K562 (cell line): ENCODE results near the gene NFYC. TPM values are rescaled to one million over a fixed set of nuclear protein-coding genes. Genes with fewer than 3 reads are reported as not detected.
A peak's percentile ranks its signal among the peaks of the same experiment; 100 is the strongest.

ENCODE experiments used
- ATAC-seq: fragments of 200-7000 bp; cut with Tn5 transposase; 3 replicates; pipeline ENCODE4 v1.9.1; 2020; ENCODE audit warnings: moderate library complexity
- BruUV-seq: library from RNA; stranded (reverse); fragments of 400-500 nt; replicated peaks from 2 replicates; lab custom pipeline; 2021; lab: Mats Ljungman, UMichigan
- CTCF ChIA-PET: fragments of 300-600 bp; formaldehyde crosslinking; extraction: SDS; loops from one replicate; lab custom pipeline; 2021; ENCODE audit warnings: low intra/inter-chr PET ratio; lab: Yijun Ruan, JAX
- POLR2A ChIA-PET: fragments of 300-600, 350-650 bp; sonication (Branson Sonifier 250); formaldehyde crosslinking; extraction: SDS; loops from one replicate; lab custom pipeline; 2021; ENCODE audit warnings: antibody characterized with exemption, inconsistent platforms; lab: Yijun Ruan, JAX
- DNase-seq, 4 experiments: peaks; one replicate each; pipeline versions ENCODE4 v3.0.0 to v3.0.0-alpha.2; 2011 to 2018; ENCODE audit warnings: low spot score in 3 of 4, mixed read lengths in 3 of 4; ENCODE audit errors: extremely low read depth in 1 of 4
- FAIRE-seq: peaks from 2 replicates; lab custom pipeline; 2011; peaks lifted over from hg19 to GRCh38; lab: Jason Lieb, UNC
- H2AFZ ChIP-seq: 2 replicates; pipeline ENCODE4 v1.6.0; 2011; ENCODE audit warnings: low read depth, low read length, control low read depth, inconsistent platforms
- H3K27ac ChIP-seq: fragments of 200-600 bp; 3 replicates; pipeline ENCODE4 v1.8.0; 2011; ENCODE audit warnings: low read depth, mild to moderate bottlenecking, control low read depth, inconsistent platforms, low read length, moderate library complexity, mixed read lengths; ENCODE audit errors: extremely low read depth
- H3K27me3 ChIP-seq, 2 experiments: fragments of 300-600 bp in 1 of 2; 2 replicates in 1 of 2; 3 replicates in 1 of 2; pipeline versions ENCODE4 v1.6.0 to v1.8.0; 2011; ENCODE audit warnings: inconsistent platforms in 2 of 2, low read length in 2 of 2, mild to moderate bottlenecking in 1 of 2, mixed read lengths in 1 of 2, moderate library complexity in 1 of 2; ENCODE audit not compliant: control insufficient read depth in 2 of 2, insufficient read depth in 2 of 2
- H3K36me3 ChIP-seq: fragments of 300-600 bp; 3 replicates; pipeline ENCODE4 v1.8.0; 2011; ENCODE audit warnings: mild to moderate bottlenecking, low read length, inconsistent platforms; ENCODE audit not compliant: control insufficient read depth, insufficient read depth
- H3K4me1 ChIP-seq, 2 experiments: fragments of 200-600 bp in 1 of 2; replicated peaks in 1 of 2; 2 replicates in 1 of 2; 3 replicates in 1 of 2; pipeline versions ENCODE4 v1.5.1 to v1.8.0; 2011; ENCODE audit warnings: inconsistent platforms in 2 of 2, low read length in 2 of 2, mild to moderate bottlenecking in 1 of 2, mixed read lengths in 1 of 2, moderate library complexity in 1 of 2; ENCODE audit not compliant: control insufficient read depth in 2 of 2, insufficient read depth in 2 of 2
- H3K4me2 ChIP-seq: 2 replicates; pipeline ENCODE4 v1.6.1; 2011; ENCODE audit warnings: low read length, control low read depth, inconsistent platforms, mixed read lengths; ENCODE audit not compliant: insufficient read depth
- H3K4me3 ChIP-seq: fragments of 200-600 bp; sonication (generic), shearing (Covaris generic); 2 replicates; pipeline ENCODE4 v1.5.1; 2016; ENCODE audit warnings: control low read depth, inconsistent platforms
- H3K79me2 ChIP-seq: fragments of 200-600 bp; 3 replicates; pipeline ENCODE4 v1.8.0; 2011; ENCODE audit warnings: low read length, inconsistent platforms; ENCODE audit not compliant: control insufficient read depth, insufficient read depth
- H3K9ac ChIP-seq, 2 experiments: 2 replicates each; pipeline versions ENCODE4 v1.6.0 to v1.6.1; 2011; ENCODE audit warnings: low read depth in 2 of 2, low read length in 2 of 2, control low read depth in 1 of 2, inconsistent platforms in 1 of 2, mild to moderate bottlenecking in 1 of 2, mixed read lengths in 1 of 2; ENCODE audit not compliant: insufficient read depth in 1 of 2
- H3K9me1 ChIP-seq: one replicate; pipeline ENCODE4 v1.6.0; 2011; ENCODE audit warnings: inconsistent platforms, mild to moderate bottlenecking, low read length, moderate library complexity; ENCODE audit not compliant: control insufficient read depth, insufficient read depth
- H3K9me3 ChIP-seq: replicated peaks from 2 replicates; pipeline ENCODE4 v1.5.1; 2011; ENCODE audit warnings: low read depth, low read length, inconsistent platforms; ENCODE audit not compliant: control insufficient read depth, insufficient read depth
- H4K20me1 ChIP-seq: replicated peaks from 2 replicates; pipeline ENCODE4 v1.6.1; 2011; ENCODE audit warnings: low read length, inconsistent platforms, mixed read lengths; ENCODE audit not compliant: control insufficient read depth, insufficient read depth
- CAMTA2 ChIP-seq: fragments of 250-450 bp; sonication (Bioruptor Pico); conservative IDR thresholded peaks from 2 replicates; pipeline ENCODE4 v1.5.1; 2022
- DDX20 ChIP-seq: fragments of 450-650 bp; IDR thresholded peaks from 2 replicates; pipeline ENCODE4 v1.6.1; 2016; ENCODE audit warnings: missing genetic modification characterization, low read depth, mild to moderate bottlenecking, missing compliant biosample characterization, moderate library complexity
- FOXJ3 ChIP-seq: sonication (generic); formaldehyde crosslinking; IDR thresholded peaks from 2 replicates; pipeline ENCODE4 v1.4.0; 2020; ENCODE audit warnings: mild to moderate bottlenecking, missing genetic modification reagents
- IRF2 ChIP-seq: sonication (generic); formaldehyde crosslinking; IDR thresholded peaks from 2 replicates; pipeline ENCODE4 v1.8.1; 2022; ENCODE audit warnings: mild to moderate bottlenecking, missing genetic modification reagents
- KAT8 ChIP-seq: fragments of 450-650 bp; IDR thresholded peaks from 2 replicates; pipeline ENCODE4 v1.6.1; 2016; ENCODE audit warnings: low read depth, mild to moderate bottlenecking
- NFIC ChIP-seq: fragments of 450-650 bp; IDR thresholded peaks from 2 replicates; pipeline ENCODE4 v1.6.1; 2017; ENCODE audit warnings: mild to moderate bottlenecking, inconsistent platforms
- POLR2B ChIP-seq: fragments of 450-650 bp; IDR thresholded peaks from 2 replicates; pipeline ENCODE4 v1.6.1; 2018; ENCODE audit warnings: low read depth; ENCODE audit not compliant: partially characterized antibody
- PTTG1 ChIP-seq: fragments of 450-650 bp; IDR thresholded peaks from 2 replicates; pipeline ENCODE4 v1.6.1; 2016; ENCODE audit warnings: low read depth, mild to moderate bottlenecking, missing genetic modification characterization, missing compliant biosample characterization
- SAP30 ChIP-seq: fragments of 200-600 bp; sonication (generic); IDR thresholded peaks from 2 replicates; pipeline ENCODE4 v1.6.1; 2012; ENCODE audit warnings: borderline replicate concordance, low read depth, mild to moderate bottlenecking, moderate library complexity, low read length, control low read depth, inconsistent platforms; ENCODE audit not compliant: insufficient read depth, poor library complexity, severe bottlenecking
- SLC30A9 ChIP-seq: fragments of 250-450 bp; sonication (Bioruptor Pico); IDR thresholded peaks from 2 replicates; pipeline ENCODE4 v1.8.0; 2022; ENCODE audit warnings: mild to moderate bottlenecking, moderate library complexity
- SNIP1 ChIP-seq: fragments of 450-650 bp; IDR thresholded peaks from 2 replicates; pipeline ENCODE4 v1.7.1; 2017; ENCODE audit warnings: low read depth, mild to moderate bottlenecking
- STAT5B ChIP-seq: fragments of 250-450 bp; sonication (Bioruptor Pico); IDR thresholded peaks from 2 replicates; pipeline ENCODE4 v1.8.0; 2021; ENCODE audit warnings: mild to moderate bottlenecking, inconsistent platforms
- TAF15 ChIP-seq: fragments of 200-400 bp; formaldehyde crosslinking; IDR thresholded peaks from 2 replicates; pipeline ENCODE4 v1.6.1; 2017; ENCODE audit warnings: mild to moderate bottlenecking, low read depth, low read length, moderate library complexity
- ZBED1 ChIP-seq: IDR thresholded peaks from 2 replicates; pipeline ENCODE4 v1.6.1; 2014
- ZEB2 ChIP-seq: fragments of 450-650 bp; IDR thresholded peaks from 2 replicates; pipeline ENCODE4 v1.6.1; 2016
- ZFP1 ChIP-seq: fragments of 450-650 bp; formaldehyde crosslinking; IDR thresholded peaks from 2 replicates; pipeline ENCODE4 v1.4.0; 2020; ENCODE audit warnings: mild to moderate bottlenecking, mixed read lengths
- ZNF253 ChIP-seq: fragments of 250-450 bp; sonication (Bioruptor Pico); conservative IDR thresholded peaks from 2 replicates; pipeline ENCODE4 v1.6.1; 2021; ENCODE audit warnings: mild to moderate bottlenecking
- ZNF77 ChIP-seq: fragments of 250-450 bp; sonication (Bioruptor Pico); IDR thresholded peaks from 2 replicates; pipeline ENCODE4 v1.5.0; 2020
- WGBS: fragments of 100-300 bp; shearing (Covaris generic); methylation state at CpG from one replicate; pipeline ENCODE4 v1.1.6; 2016; ENCODE audit warnings: low coverage, mixed read lengths; ENCODE audit not compliant: insufficient coverage; ENCODE audit errors: missing lambda C conversion rate; 5-methylcytosine and 5-hydroxymethylcytosine counted together
- in situ Hi-C: fragments of 300-500 bp; cut with MboI; formaldehyde crosslinking; loops from 4 replicates; pipeline ENCODE4 v1.15.0; 2018; ENCODE audit warnings: inconsistent platforms, mixed read lengths
- intact Hi-C: fragments of 100-400 bp; cut with micrococcal nuclease; formaldehyde crosslinking; loops from 2 replicates; pipeline ENCODE4 v1.14.2; 2022
- polyA plus RNA-seq, 8 experiments: library from polyadenylated mRNA; depleted of rRNA in 4 of 8; stranded (reverse) in 5 of 8; unstranded in 3 of 8; fragments of >200 nt; fragmentation: Nextera tagmentation in 2 of 8; fragmentation: Illumina TruSeq in 1 of 8; extraction: Ambion mirVana in 2 of 8; extraction: Trizol in 1 of 8; gene quantifications; 2 replicates each; pipeline versions ENCODE4 v1.2.1 to v1.2.3, GENCODE V29; 2011 to 2014; ENCODE audit warnings: inconsistent platforms in 1 of 8, missing spikeins in 1 of 8
- total RNA-seq, 7 experiments: library from RNA; depleted of rRNA in 6 of 7; stranded (reverse); fragments of >200 nt in 6 of 7; fragmentation: Illumina TruSeq in 2 of 7; extraction: Trizol in 2 of 7; gene quantifications; 2 replicates each; pipeline versions ENCODE4 v1.2.1 to v1.2.3, GENCODE V29; 2011 to 2021; ENCODE audit warnings: low replicate concordance in 1 of 7
- TF ChIP-seq, protein P1 (sequence below): sonication (generic); formaldehyde crosslinking; IDR thresholded peaks from 2 replicates; pipeline ENCODE4 v1.8.0; 2022; ENCODE audit warnings: mild to moderate bottlenecking, missing genetic modification reagents, borderline replicate concordance
- TF ChIP-seq, protein P2 (sequence below): fragments of 450-650 bp; formaldehyde crosslinking; IDR thresholded peaks from 2 replicates; pipeline ENCODE4 v1.4.0; 2020; ENCODE audit warnings: mild to moderate bottlenecking
- TF ChIP-seq, protein P3 (sequence below): fragments of 250-450 bp; sonication (Bioruptor Pico); IDR thresholded peaks from 2 replicates; pipeline ENCODE4 v1.8.0; 2022; ENCODE audit warnings: moderate library complexity, mild to moderate bottlenecking, inconsistent platforms
- TF ChIP-seq, protein P4 (sequence below): fragments of 450-650 bp; IDR thresholded peaks from 2 replicates; pipeline ENCODE4 v1.6.1; 2016

NFYC gene
- total and polyA plus RNA-seq, 9 of the 15 experiments (the other 6 are each of a cell fraction or from before 2014, with no cell fraction given) = 4.8 to 59.8 (median 41.1) TPM

DNA sequence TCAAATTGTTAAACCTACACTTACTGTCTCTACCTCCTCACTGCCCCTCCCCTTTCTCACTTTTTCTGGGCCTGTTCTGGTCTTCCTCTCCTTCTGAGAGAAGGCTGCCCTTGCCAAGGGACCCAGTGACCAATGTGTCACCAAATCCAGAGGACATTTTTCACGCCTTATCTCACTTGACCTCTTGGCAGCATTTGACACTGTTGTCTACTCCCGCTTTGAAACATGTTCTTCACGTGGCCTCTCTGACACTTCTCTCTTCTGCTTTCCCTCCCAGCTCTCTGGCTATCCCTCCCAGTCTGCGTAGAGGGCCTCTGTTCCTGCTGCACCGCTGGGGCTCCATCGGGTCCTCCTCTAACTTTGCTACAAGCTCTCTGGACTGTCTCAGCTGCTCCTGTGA lies 117.4 kb downstream of the NFYC start:
- Histone ChIP-seq H3K4me2 (peak overlapping the region; percentile 22; the same call in 1 of the 2 replicates), H3K79me2 (no peaks in the 10 kb centered on the region), H2AFZ (no peak overlapping the region), H3K36me3 (no peaks in the 10 kb centered on the region), H3K4me3 (no peak overlapping the region), H3K4me1 (peaks cover 31 to 44% of the 10 kb centered on the region in 2 experiments), H4K20me1 (no peaks in the 10 kb centered on the region; the same call in 1 of the 2 replicates), H3K9me1 (peaks cover 3% of the 10 kb centered on the region), H3K9ac (peak overlapping the region in 1 of 2 experiments; percentile 38; a peak in 1 of 4 replicates), H3K9me3 (no peaks in the 10 kb centered on the region), H3K27ac (no peak overlapping the region; the same call in 2 of the 3 replicates), H3K27me3 (no peaks in the 10 kb centered on the region)
- ATAC-seq = peak; percentile 66
- ChIA-PET CTCF (no interaction called here), POLR2A (interaction anchor here (0.6 to 3.7 kb wide), 5 partner anchors 10 to 118 kb away, joined by 3 to 17 read pairs (median 3); no protein-coding TSS in a partner anchor)
- BruUV-seq = no TSS peak
- intact Hi-C loops (no loop called here), in situ Hi-C loops (no loop called here)
- WGBS = 3% methylated on average over 6 of the region's 6 CpGs
- peak; percentile 50 to 66 (median 52) for DNase-seq
- FAIRE-seq = peak; percentile 70
- TF ChIP-seq POLR2B = no peak
- no peak for TF ChIP-seq KAT8
- TF ChIP-seq TAF15 = no peak
- TF ChIP-seq, protein P1, sequence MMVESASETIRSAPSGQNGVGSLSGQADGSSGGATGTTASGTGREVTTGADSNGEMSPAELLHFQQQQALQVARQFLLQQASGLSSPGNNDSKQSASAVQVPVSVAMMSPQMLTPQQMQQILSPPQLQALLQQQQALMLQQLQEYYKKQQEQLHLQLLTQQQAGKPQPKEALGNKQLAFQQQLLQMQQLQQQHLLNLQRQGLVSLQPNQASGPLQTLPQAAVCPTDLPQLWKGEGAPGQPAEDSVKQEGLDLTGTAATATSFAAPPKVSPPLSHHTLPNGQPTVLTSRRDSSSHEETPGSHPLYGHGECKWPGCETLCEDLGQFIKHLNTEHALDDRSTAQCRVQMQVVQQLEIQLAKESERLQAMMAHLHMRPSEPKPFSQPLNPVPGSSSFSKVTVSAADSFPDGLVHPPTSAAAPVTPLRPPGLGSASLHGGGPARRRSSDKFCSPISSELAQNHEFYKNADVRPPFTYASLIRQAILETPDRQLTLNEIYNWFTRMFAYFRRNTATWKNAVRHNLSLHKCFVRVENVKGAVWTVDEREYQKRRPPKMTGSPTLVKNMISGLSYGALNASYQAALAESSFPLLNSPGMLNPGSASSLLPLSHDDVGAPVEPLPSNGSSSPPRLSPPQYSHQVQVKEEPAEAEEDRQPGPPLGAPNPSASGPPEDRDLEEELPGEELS (CRISPR knock-in tag) = no peak
- TF ChIP-seq STAT5B (CRISPR knock-in tag) = no peak
- TF ChIP-seq ZNF77 (CRISPR knock-in tag) = no peak
- TF ChIP-seq ZEB2 = no peak
- no peak for TF ChIP-seq IRF2 (CRISPR knock-in tag)
- TF ChIP-seq FOXJ3 (CRISPR knock-in tag) = no peak
- no peak for TF ChIP-seq DDX20 (tag)
- TF ChIP-seq ZNF253 (CRISPR knock-in tag) = no peak
- TF ChIP-seq ZFP1 (CRISPR knock-in tag) = no peak
- TF ChIP-seq, protein P2, sequence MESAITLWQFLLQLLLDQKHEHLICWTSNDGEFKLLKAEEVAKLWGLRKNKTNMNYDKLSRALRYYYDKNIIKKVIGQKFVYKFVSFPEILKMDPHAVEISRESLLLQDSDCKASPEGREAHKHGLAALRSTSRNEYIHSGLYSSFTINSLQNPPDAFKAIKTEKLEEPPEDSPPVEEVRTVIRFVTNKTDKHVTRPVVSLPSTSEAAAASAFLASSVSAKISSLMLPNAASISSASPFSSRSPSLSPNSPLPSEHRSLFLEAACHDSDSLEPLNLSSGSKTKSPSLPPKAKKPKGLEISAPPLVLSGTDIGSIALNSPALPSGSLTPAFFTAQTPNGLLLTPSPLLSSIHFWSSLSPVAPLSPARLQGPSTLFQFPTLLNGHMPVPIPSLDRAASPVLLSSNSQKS = no peak
- no peak for TF ChIP-seq CAMTA2 (CRISPR knock-in tag)
- no peak for TF ChIP-seq SAP30
- no peak for TF ChIP-seq ZBED1
- TF ChIP-seq PTTG1 (tag) = no peak
- TF ChIP-seq NFIC = peak; percentile 42
- no peak for TF ChIP-seq SLC30A9 (CRISPR knock-in tag)
- TF ChIP-seq, protein P3, sequence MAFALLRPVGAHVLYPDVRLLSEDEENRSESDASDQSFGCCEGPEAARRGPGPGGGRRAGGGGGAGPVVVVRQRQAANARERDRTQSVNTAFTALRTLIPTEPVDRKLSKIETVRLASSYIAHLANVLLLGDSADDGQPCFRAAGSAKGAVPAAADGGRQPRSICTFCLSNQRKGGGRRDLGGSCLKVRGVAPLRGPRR (CRISPR knock-in tag) = no peak
- TF ChIP-seq, protein P4, sequence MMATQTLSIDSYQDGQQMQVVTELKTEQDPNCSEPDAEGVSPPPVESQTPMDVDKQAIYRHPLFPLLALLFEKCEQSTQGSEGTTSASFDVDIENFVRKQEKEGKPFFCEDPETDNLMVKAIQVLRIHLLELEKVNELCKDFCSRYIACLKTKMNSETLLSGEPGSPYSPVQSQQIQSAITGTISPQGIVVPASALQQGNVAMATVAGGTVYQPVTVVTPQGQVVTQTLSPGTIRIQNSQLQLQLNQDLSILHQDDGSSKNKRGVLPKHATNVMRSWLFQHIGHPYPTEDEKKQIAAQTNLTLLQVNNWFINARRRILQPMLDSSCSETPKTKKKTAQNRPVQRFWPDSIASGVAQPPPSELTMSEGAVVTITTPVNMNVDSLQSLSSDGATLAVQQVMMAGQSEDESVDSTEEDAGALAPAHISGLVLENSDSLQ = peak; percentile 69
- no peak for TF ChIP-seq SNIP1
